Measurements from ENCODE around the gene KREMEN1.
A peak's percentile ranks its signal among the peaks of the same experiment; 100 is the strongest.

Gene KREMEN1

GRCh38 chr22:29195118-29195963 is 122.5 kb downstream of the KREMEN1 start:
- no peak for DNase-seq

- DNase-seq = no peak
These were observed 123.3 kb downstream of the KREMEN1 start for GRCh38 chr22:29195964-29196666.

- no peak for DNase-seq
These were observed 124.3 kb downstream of the KREMEN1 start for GRCh38 chr22:29197096-29197495.

GRCh38 chr22:29198240-29198639 is 125.4 kb downstream of the KREMEN1 start:
- DNase-seq = no peak

- no peak for DNase-seq
These were observed 127.0 kb downstream of the KREMEN1 start for GRCh38 chr22:29199702-29200400.

- DNase-seq = no peak
These were observed 128.1 kb downstream of the KREMEN1 start for GRCh38 chr22:29200901-29201300.

- no peak for DNase-seq
These were observed 128.9 kb downstream of the KREMEN1 start for GRCh38 chr22:29201782-29202181.

- DNase-seq = no peak
These were observed 129.7 kb downstream of the KREMEN1 start for GRCh38 chr22:29202212-29203192.

- DNase-seq = no peak
These were observed 130.9 kb downstream of the KREMEN1 start for GRCh38 chr22:29203488-29204454.

- DNase-seq = no peak
These were observed 131.8 kb downstream of the KREMEN1 start for GRCh38 chr22:29204455-29205183.

- DNase-seq = no peak
These were observed 132.4 kb downstream of the KREMEN1 start for GRCh38 chr22:29205252-29205593.

GRCh38 chr22:29205594-29206371 is 132.9 kb downstream of the KREMEN1 start, which contains the start of gene EMID1:
Gene EMID1 (plus strand): TSS chr22:29205896. CDS start chr22:29206039, 143 bp downstream.
- DNase-seq = peak; percentile 27

GRCh38 chr22:29206372-29207242 is 133.8 kb downstream of the KREMEN1 start:
- no peak for DNase-seq

GRCh38 chr22:29207243-29207550 is 134.4 kb downstream of the KREMEN1 start:
- no peak for DNase-seq

GRCh38 chr22:29207562-29208501 is 135.0 kb downstream of the KREMEN1 start:
- no peak for DNase-seq

- no peak for DNase-seq
These were observed 135.6 kb downstream of the KREMEN1 start for GRCh38 chr22:29208502-29208862.

- no peak for DNase-seq
These were observed 136.2 kb downstream of the KREMEN1 start for GRCh38 chr22:29208879-29209623.
